Ishikawa (cell line): ENCODE results near the gene SYCN.

Experiments used
- CEBPB ChIP-seq: IDR thresholded peaks from 2 replicates; pipeline ENCODE4 v1.6.1; 2012
- EP300 ChIP-seq: IDR thresholded peaks from 2 replicates; pipeline ENCODE4 v1.6.1; 2012; ENCODE audit warnings: borderline replicate concordance
- TF ChIP-seq, protein P1 (sequence below): IDR thresholded peaks from 2 replicates; pipeline ENCODE4 v1.6.1; 2012; ENCODE audit warnings: low read depth, mild to moderate bottlenecking
- TF ChIP-seq, protein P2 (sequence below): IDR thresholded peaks from 2 replicates; pipeline ENCODE4 v1.6.1; 2012

- TF ChIP-seq, protein P1, sequence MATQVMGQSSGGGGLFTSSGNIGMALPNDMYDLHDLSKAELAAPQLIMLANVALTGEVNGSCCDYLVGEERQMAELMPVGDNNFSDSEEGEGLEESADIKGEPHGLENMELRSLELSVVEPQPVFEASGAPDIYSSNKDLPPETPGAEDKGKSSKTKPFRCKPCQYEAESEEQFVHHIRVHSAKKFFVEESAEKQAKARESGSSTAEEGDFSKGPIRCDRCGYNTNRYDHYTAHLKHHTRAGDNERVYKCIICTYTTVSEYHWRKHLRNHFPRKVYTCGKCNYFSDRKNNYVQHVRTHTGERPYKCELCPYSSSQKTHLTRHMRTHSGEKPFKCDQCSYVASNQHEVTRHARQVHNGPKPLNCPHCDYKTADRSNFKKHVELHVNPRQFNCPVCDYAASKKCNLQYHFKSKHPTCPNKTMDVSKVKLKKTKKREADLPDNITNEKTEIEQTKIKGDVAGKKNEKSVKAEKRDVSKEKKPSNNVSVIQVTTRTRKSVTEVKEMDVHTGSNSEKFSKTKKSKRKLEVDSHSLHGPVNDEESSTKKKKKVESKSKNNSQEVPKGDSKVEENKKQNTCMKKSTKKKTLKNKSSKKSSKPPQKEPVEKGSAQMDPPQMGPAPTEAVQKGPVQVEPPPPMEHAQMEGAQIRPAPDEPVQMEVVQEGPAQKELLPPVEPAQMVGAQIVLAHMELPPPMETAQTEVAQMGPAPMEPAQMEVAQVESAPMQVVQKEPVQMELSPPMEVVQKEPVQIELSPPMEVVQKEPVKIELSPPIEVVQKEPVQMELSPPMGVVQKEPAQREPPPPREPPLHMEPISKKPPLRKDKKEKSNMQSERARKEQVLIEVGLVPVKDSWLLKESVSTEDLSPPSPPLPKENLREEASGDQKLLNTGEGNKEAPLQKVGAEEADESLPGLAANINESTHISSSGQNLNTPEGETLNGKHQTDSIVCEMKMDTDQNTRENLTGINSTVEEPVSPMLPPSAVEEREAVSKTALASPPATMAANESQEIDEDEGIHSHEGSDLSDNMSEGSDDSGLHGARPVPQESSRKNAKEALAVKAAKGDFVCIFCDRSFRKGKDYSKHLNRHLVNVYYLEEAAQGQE, result no peak
- TF ChIP-seq EP300 (no peak), CEBPB (no peak)
- TF ChIP-seq, protein P2, sequence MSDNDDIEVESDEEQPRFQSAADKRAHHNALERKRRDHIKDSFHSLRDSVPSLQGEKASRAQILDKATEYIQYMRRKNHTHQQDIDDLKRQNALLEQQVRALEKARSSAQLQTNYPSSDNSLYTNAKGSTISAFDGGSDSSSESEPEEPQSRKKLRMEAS, result no peak
Measured at GRCh38 chr19:39174142-39174541, 29.9 kb downstream of the SYCN start.
